ENCODE data around the gene AGBL1.

AGBL1 gene

GRCh38 chr15:86571873-86572272 is 492.2 kb downstream of the AGBL1 start:
- DNase-seq (ENCODE audit: low read depth), result no peak
- no peak for TF ChIP-seq CTCF (conservative IDR thresholded peaks at IDR 0.05; ENCODE audit: control insufficient read depth, insufficient read depth, low read depth, low read length)
- no peak overlapping the region for H3K4me3 ChIP-seq (ENCODE audit: control insufficient read depth, low read depth, low read length)

- TF ChIP-seq CTCF (conservative IDR thresholded peaks at IDR 0.05; ENCODE audit: control insufficient read depth, insufficient read depth, low read depth, low read length), result no peak
- no peak overlapping the region for H3K4me3 ChIP-seq (ENCODE audit: control insufficient read depth, low read depth, low read length)
- no peak for DNase-seq (ENCODE audit: low read depth)
Observed at GRCh38 chr15:86572368-86572841, 492.7 kb downstream of the AGBL1 start.

- H3K4me3 ChIP-seq (ENCODE audit: control insufficient read depth, low read depth, low read length), result no peak overlapping the region
- no peak for TF ChIP-seq CTCF (conservative IDR thresholded peaks at IDR 0.05; ENCODE audit: control insufficient read depth, insufficient read depth, low read depth, low read length)
- DNase-seq (ENCODE audit: low read depth), result no peak
Observed at GRCh38 chr15:86573476-86573875, 493.8 kb downstream of the AGBL1 start.

- H3K4me3 ChIP-seq (ENCODE audit: control insufficient read depth, low read depth, low read length), result no peak overlapping the region
- TF ChIP-seq CTCF (conservative IDR thresholded peaks at IDR 0.05; ENCODE audit: control insufficient read depth, insufficient read depth, low read depth, low read length), result no peak
- no peak for DNase-seq (ENCODE audit: low read depth)
Observed at GRCh38 chr15:86588413-86588812, 508.7 kb downstream of the AGBL1 start.

GRCh38 chr15:86590461-86590860 is 510.8 kb downstream of the AGBL1 start:
- no peak for TF ChIP-seq CTCF (conservative IDR thresholded peaks at IDR 0.05; ENCODE audit: control insufficient read depth, insufficient read depth, low read depth, low read length)
- H3K4me3 ChIP-seq (ENCODE audit: control insufficient read depth, low read depth, low read length), result no peak overlapping the region
- DNase-seq (ENCODE audit: low read depth), result no peak

GRCh38 chr15:86591158-86591557 is 511.5 kb downstream of the AGBL1 start:
- no peak for TF ChIP-seq CTCF (conservative IDR thresholded peaks at IDR 0.05; ENCODE audit: control insufficient read depth, insufficient read depth, low read depth, low read length)
- no peak for DNase-seq (ENCODE audit: low read depth)
- H3K4me3 ChIP-seq (ENCODE audit: control insufficient read depth, low read depth, low read length), result no peak overlapping the region

Data from fibroblast of mammary gland (primary cell).